Upper lobe of left lung (tissue), 6 donors: ENCODE data around the gene RAF1. TPM values are rescaled to one million over a fixed set of nuclear protein-coding genes. Genes with fewer than 3 reads are reported as not detected.
"Not testable (repeated sequence)": the region's sequence is repeated elsewhere in the genome, so short reads cannot be mapped to it uniquely, and the experiment has no call there.

ENCODE experiments used
- ATAC-seq, 2 donors: fragments of 200-7000 bp; cut with Tn5 transposase; one replicate each; pipeline ENCODE4 v1.9.1; 2022; ENCODE audit warnings: mild to moderate bottlenecking in 2 of 2, moderate library complexity in 2 of 2; ENCODE audit not compliant: low FRiP score in 2 of 2
- DNase-seq, 2 donors: peaks; one replicate each; pipeline ENCODE4 v3.0.0-alpha.2; 2019 to 2020
- H3K27ac ChIP-seq, 4 donors: fragments of 200-600 bp; sonication (generic); one replicate each; pipeline ENCODE4 v1.5.1; 2016 to 2019
- H3K27me3 ChIP-seq, 4 donors: fragments of 200-600 bp; sonication (generic); one replicate each; pipeline ENCODE4 v1.5.1; 2017 to 2019
- H3K36me3 ChIP-seq, 4 donors: fragments of 200-600 bp; sonication (generic); one replicate each; pipeline ENCODE4 v1.5.1; 2016 to 2019
- H3K4me1 ChIP-seq, 4 donors: fragments of 200-600 bp; sonication (generic); one replicate each; pipeline ENCODE4 v1.5.1; 2018 to 2019
- H3K4me3 ChIP-seq, 4 donors: fragments of 200-600 bp; sonication (generic); one replicate each; pipeline ENCODE4 v1.5.1; 2017 to 2019; ENCODE audit warnings: mild to moderate bottlenecking in 2 of 4, moderate library complexity in 1 of 4
- H3K9me3 ChIP-seq, 4 donors: fragments of 200-600 bp; sonication (generic); one replicate each; pipeline ENCODE4 v1.5.1; 2018 to 2019
- EP300 ChIP-seq, 4 donors: sonication (generic); formaldehyde crosslinking; IDR thresholded peaks; one replicate each; pipeline ENCODE4 v1.5.1; 2017; ENCODE audit warnings: antibody characterized with exemption in 4 of 4, control low read depth in 2 of 4
- POLR2A ChIP-seq, 4 donors: fragments of 450-650 bp; IDR thresholded peaks; one replicate each; pipeline ENCODE4 v1.5.1; 2016 to 2017; ENCODE audit warnings: antibody characterized with exemption in 4 of 4, mild to moderate bottlenecking in 2 of 4
- POLR2AphosphoS5 ChIP-seq, 2 donors: sonication (generic); formaldehyde crosslinking; IDR thresholded peaks; one replicate each; pipeline ENCODE4 v1.5.1; 2017; ENCODE audit warnings: antibody characterized with exemption in 2 of 2
- WGBS, 2 donors: methylation state at CpG; one replicate each; pipeline ENCODE4 v1.1.5; 2017 to 2018; 5-methylcytosine and 5-hydroxymethylcytosine counted together
- total RNA-seq, 6 donors: library from RNA; depleted of rRNA in 4 of 6; stranded (reverse); fragments of >200 nt in 4 of 6; gene quantifications; one replicate each; pipeline versions ENCODE4 v1.1.0 to v1.2.1, GENCODE V29; 2016 to 2021
- TF ChIP-seq, protein P1 (sequence below), 6 experiments: fragments of 450-650 bp in 4 of 6; fragments of 200-600 bp in 2 of 6; sonication (generic) in 2 of 6; IDR thresholded peaks; one replicate each; pipeline ENCODE4 v1.5.1; 2016 to 2019; ENCODE audit warnings: antibody characterized with exemption in 6 of 6
- donor health status: DM: no; HTN: no; CAD: no; lungs with moderate emphysema.
- donor health status: DM: no; HTN: yes; CAD: no; lungs with severe emphysema.

RAF1 gene
- total RNA-seq, 6 donors from 2014 or later, result 78.7 to 195 (median 110) TPM

- ATAC-seq, result no peak
- Histone ChIP-seq H3K27me3 (no peaks in the 10 kb centered on the region), H3K27ac (peak overlapping the region in 2 of 4 donors; percentile 64 to 79), H3K4me1 (no peaks in the 10 kb centered on the region), H3K9me3 (no peaks in the 10 kb centered on the region), H3K4me3 (no peak overlapping the region), H3K36me3 (no peaks in the 10 kb centered on the region)
- 92 to 93% methylated on average over 9 of the region's 9 CpGs for WGBS, 2 donors
- no peak for DNase-seq
- TF ChIP-seq POLR2AphosphoS5 (IDR thresholded peaks at IDR 0.05) (no peak), EP300 (IDR thresholded peaks at IDR 0.05) (no peak), POLR2A (IDR thresholded peaks at IDR 0.05) (no peak)
- TF ChIP-seq, protein P1, sequence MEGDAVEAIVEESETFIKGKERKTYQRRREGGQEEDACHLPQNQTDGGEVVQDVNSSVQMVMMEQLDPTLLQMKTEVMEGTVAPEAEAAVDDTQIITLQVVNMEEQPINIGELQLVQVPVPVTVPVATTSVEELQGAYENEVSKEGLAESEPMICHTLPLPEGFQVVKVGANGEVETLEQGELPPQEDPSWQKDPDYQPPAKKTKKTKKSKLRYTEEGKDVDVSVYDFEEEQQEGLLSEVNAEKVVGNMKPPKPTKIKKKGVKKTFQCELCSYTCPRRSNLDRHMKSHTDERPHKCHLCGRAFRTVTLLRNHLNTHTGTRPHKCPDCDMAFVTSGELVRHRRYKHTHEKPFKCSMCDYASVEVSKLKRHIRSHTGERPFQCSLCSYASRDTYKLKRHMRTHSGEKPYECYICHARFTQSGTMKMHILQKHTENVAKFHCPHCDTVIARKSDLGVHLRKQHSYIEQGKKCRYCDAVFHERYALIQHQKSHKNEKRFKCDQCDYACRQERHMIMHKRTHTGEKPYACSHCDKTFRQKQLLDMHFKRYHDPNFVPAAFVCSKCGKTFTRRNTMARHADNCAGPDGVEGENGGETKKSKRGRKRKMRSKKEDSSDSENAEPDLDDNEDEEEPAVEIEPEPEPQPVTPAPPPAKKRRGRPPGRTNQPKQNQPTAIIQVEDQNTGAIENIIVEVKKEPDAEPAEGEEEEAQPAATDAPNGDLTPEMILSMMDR (IDR thresholded peaks at IDR 0.05), result no peak
These were observed 11.3 kb upstream of the RAF1 start for GRCh38 chr3:12675115-12675810.

GRCh38 chr3:12673956-12674736 is 10.2 kb upstream of the RAF1 start:
- not testable (repeated sequence) for DNase-seq, H3K4me3 ChIP-seq, H3K27ac ChIP-seq, H3K9me3 ChIP-seq, H3K27me3 ChIP-seq, H3K36me3 ChIP-seq, ATAC-seq, H3K4me1 ChIP-seq
- WGBS, 2 donors, result 56 to 72% methylated on average over 9 to 10 of the region's 10 CpGs

DNA sequence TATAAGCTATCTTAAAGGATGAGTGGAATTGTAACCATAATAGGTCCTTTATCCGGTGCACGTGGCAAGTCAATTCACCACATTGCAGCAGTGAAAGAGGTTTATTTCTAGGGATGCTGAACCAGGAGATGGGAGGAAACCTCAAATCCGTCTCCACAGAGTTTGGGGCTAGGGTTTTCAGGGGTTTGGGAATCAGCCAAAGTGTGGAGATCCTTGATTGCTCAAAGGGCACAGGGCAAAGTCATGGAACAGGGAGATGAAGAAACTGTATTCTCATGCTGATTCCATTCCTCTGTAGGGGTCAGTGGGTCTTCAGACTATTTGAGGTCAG is 7.2 kb upstream of the RAF1 start:
- H3K27ac ChIP-seq, result no peak overlapping the region
- ATAC-seq, result no peak
- no peak overlapping the region for H3K4me3 ChIP-seq
- no peaks in the 10 kb centered on the region for H3K4me1 ChIP-seq
- DNase-seq, result no peak
- no peaks in the 10 kb centered on the region for H3K27me3 ChIP-seq
- TF ChIP-seq, protein P1 (IDR thresholded peaks at IDR 0.05), result no peak
- no peak for TF ChIP-seq EP300 (IDR thresholded peaks at IDR 0.05)
- no peak for TF ChIP-seq POLR2AphosphoS5 (IDR thresholded peaks at IDR 0.05)
- no peak for TF ChIP-seq POLR2A (IDR thresholded peaks at IDR 0.05)
- 91 to 98% methylated on average over 3 of the region's 3 CpGs for WGBS, 2 donors
- no peaks in the 10 kb centered on the region for H3K9me3 ChIP-seq
- no peaks in the 10 kb centered on the region for H3K36me3 ChIP-seq

GRCh38 chr3:12670365-12671119 is 6.6 kb upstream of the RAF1 start:
- ATAC-seq (peak in 1 of 2 donors; percentile 19), DNase-seq (no peak)

GRCh38 chr3:12663401-12663935 is 449 bp downstream of the RAF1 start:
- no peaks in the 10 kb centered on the region for H3K9me3 ChIP-seq
- H3K27ac ChIP-seq, result peak overlapping the region; percentile 98 to 100 (median 99)
- WGBS, 2 donors, result 0% methylated on average over 8 to 44 of the region's 45 CpGs
- peaks cover 37 to 47% (median 41%) of the 10 kb centered on the region in 4 donors for H3K4me1 ChIP-seq
- no peaks in the 10 kb centered on the region for H3K36me3 ChIP-seq
- H3K27me3 ChIP-seq, result no peaks in the 10 kb centered on the region
- peak overlapping the region; percentile 59 to 89 (median 69) for H3K4me3 ChIP-seq
- DNase-seq, result peak in 1 of 2 donors; percentile 46
- no peak for TF ChIP-seq POLR2AphosphoS5 (IDR thresholded peaks at IDR 0.05)
- TF ChIP-seq POLR2A (IDR thresholded peaks at IDR 0.05), result peak in 1 of 4 donors; percentile 12
- peak; percentile 75 to 78 for ATAC-seq

More at GRCh38 chr3:12670365-12671119, 6.6 kb upstream of the RAF1 start:
- TF ChIP-seq POLR2A (IDR thresholded peaks at IDR 0.05) (no peak), POLR2AphosphoS5 (IDR thresholded peaks at IDR 0.05) (no peak), EP300 (IDR thresholded peaks at IDR 0.05) (no peak)
- H3K4me1 ChIP-seq, result no peaks in the 10 kb centered on the region
- H3K27ac ChIP-seq, result no peak overlapping the region
- H3K27me3 ChIP-seq, result no peaks in the 10 kb centered on the region
- H3K4me3 ChIP-seq, result no peak overlapping the region
- no peaks in the 10 kb centered on the region for H3K36me3 ChIP-seq
- 84 to 94% methylated on average over 10 of the region's 10 CpGs for WGBS, 2 donors
- H3K9me3 ChIP-seq, result no peaks in the 10 kb centered on the region
